ENCODE measurements around the gene PLK5. TPM values are rescaled to one million over a fixed set of nuclear protein-coding genes. Genes with fewer than 3 reads are reported as not detected.

Gene PLK5
- polyA plus RNA-seq, 1 of the 3 experiments (the other 2 are of a cell fraction) = not detected

GRCh38 chr19:1494115-1494815 is 29.6 kb upstream of the PLK5 start:
- Histone ChIP-seq H3K4me2 (no peak overlapping the region), H3K9me3 (no peaks in the 10 kb centered on the region), H3F3A (replicated peaks; ENCODE audit: insufficient read depth) (no peaks in the 10 kb centered on the region), H3K9me2 (no peaks in the 10 kb centered on the region), H2AFZ (ENCODE audit: low read depth) (no peak overlapping the region), H3K27me3 (ENCODE audit: insufficient read depth) (no peaks in the 10 kb centered on the region), H3K9ac (no peak overlapping the region), H4K20me1 (ENCODE audit: insufficient read depth) (no peaks in the 10 kb centered on the region), H3K27ac (ENCODE audit: low read depth in 2 of 2, low read length in 1 of 2) (no peak overlapping the region), H3K79me2 (ENCODE audit: insufficient read depth) (no peaks in the 10 kb centered on the region), H3K4me3 (ENCODE audit: low read depth in 2 of 2, low read length in 1 of 2) (no peak overlapping the region), H3K36me3 (replicated peaks in 1 of 2; ENCODE audit: control insufficient read depth in 1 of 2, insufficient read depth in 2 of 2, low read length in 1 of 2) (no peaks in the 10 kb centered on the region), H3K4me1 (ENCODE audit: control insufficient read depth in 1 of 2, insufficient read depth in 2 of 2, low read depth in 1 of 2, low read length in 1 of 2) (peaks cover 5 to 17% of the 10 kb centered on the region in 2 experiments; a peak in 2 of 4 replicates)
- POLR2A ChIA-PET = no interaction called here
- TF ChIP-seq CHD2 (IDR thresholded peaks at IDR 0.05; ENCODE audit: low read length, partially characterized antibody) (no peak), EZH2phosphoT487 (IDR thresholded peaks at IDR 0.05; ENCODE audit: borderline replicate concordance, low read depth) (no peak), RFX5 (IDR thresholded peaks at IDR 0.05; ENCODE audit: low read length) (no peak), MEF2A (IDR thresholded peaks at IDR 0.05; ENCODE audit: borderline replicate concordance, low read depth) (no peak), NRF1 (IDR thresholded peaks at IDR 0.05; ENCODE audit: low read depth, low read length) (no peak), SMC3 (IDR thresholded peaks at IDR 0.05; ENCODE audit: low read depth, low read length) (no peak), REST (IDR thresholded peaks at IDR 0.05; ENCODE audit: low read depth, low read length) (no peak), GATA2 (CRISPR knock-in tag; IDR thresholded peaks at IDR 0.05) (no peak), RXRA (IDR thresholded peaks at IDR 0.05; ENCODE audit: borderline replicate concordance, low read depth) (no peak), RAD21 (IDR thresholded peaks at IDR 0.05; ENCODE audit: low read length) (no peak), PBX3 (IDR thresholded peaks at IDR 0.05) (no peak), MXI1 (IDR thresholded peaks at IDR 0.05; ENCODE audit: low read depth, low read length) (no peak), CTCF (IDR thresholded peaks at IDR 0.05) (no peak)
- WGBS (ENCODE audit: low lambda C conversion rate) = 67% methylated on average over 12 of the region's 15 CpGs
- CTCF ChIA-PET = interaction anchor here (0.8 to 3.7 kb wide), 3 partner anchors 9 to 52 kb away, joined by 5 to 23 read pairs (median 6); no protein-coding TSS in a partner anchor
- no peak for DNase-seq

All from SK-N-SH (cell line).